Measurements from ENCODE around the gene ACYP2.
"Not testable (repeated sequence)": the region's sequence is repeated elsewhere in the genome, so short reads cannot be mapped to it uniquely, and the experiment has no call there.

DNA sequence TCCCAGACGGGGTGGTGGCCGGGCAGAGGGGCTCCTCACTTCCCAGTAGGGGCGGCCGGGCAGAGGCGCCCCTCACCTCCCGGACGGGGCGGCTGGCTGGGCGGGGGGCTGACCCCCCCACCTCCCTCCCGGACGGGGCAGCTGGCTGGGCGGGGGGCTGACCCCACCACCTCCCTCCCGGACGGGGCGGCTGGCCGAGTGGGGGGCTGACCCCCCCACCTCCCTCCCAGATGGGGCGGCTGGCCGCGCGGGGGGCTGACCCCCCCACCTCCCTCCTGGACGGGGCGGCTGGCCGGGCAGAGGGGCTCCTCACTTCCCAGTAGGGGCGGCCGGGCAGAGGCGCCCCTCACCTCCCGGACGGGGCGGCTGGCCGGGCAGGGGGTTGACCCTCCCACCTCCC lies 20.0 kb upstream of the ACYP2 start:
- TF ChIP-seq, protein P1, sequence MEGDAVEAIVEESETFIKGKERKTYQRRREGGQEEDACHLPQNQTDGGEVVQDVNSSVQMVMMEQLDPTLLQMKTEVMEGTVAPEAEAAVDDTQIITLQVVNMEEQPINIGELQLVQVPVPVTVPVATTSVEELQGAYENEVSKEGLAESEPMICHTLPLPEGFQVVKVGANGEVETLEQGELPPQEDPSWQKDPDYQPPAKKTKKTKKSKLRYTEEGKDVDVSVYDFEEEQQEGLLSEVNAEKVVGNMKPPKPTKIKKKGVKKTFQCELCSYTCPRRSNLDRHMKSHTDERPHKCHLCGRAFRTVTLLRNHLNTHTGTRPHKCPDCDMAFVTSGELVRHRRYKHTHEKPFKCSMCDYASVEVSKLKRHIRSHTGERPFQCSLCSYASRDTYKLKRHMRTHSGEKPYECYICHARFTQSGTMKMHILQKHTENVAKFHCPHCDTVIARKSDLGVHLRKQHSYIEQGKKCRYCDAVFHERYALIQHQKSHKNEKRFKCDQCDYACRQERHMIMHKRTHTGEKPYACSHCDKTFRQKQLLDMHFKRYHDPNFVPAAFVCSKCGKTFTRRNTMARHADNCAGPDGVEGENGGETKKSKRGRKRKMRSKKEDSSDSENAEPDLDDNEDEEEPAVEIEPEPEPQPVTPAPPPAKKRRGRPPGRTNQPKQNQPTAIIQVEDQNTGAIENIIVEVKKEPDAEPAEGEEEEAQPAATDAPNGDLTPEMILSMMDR (IDR thresholded peaks at IDR 0.05) = not testable (repeated sequence)
- TF ChIP-seq POLR2A (IDR thresholded peaks at IDR 0.05) = not testable (repeated sequence)
